Kidney epithelial cell (primary cell): ENCODE measurements around the gene COL18A1. TPM values are rescaled to one million over a fixed set of nuclear protein-coding genes. Genes with fewer than 3 reads are reported as not detected.

Experiments
- DNase-seq: peaks from one replicate; pipeline ENCODE4 v3.0.0-alpha.2; 2010; ENCODE audit warnings: low read depth
- H3K27me3 ChIP-seq: 2 replicates; pipeline ENCODE4 v1.6.0; 2011; ENCODE audit warnings: low read length; ENCODE audit not compliant: control insufficient read depth, insufficient read depth
- H3K36me3 ChIP-seq: 2 replicates; pipeline ENCODE4 v1.5.1; 2011; ENCODE audit warnings: low read length; ENCODE audit not compliant: control insufficient read depth, insufficient read depth
- H3K4me3 ChIP-seq: 2 replicates; pipeline ENCODE4 v1.5.1; 2011; ENCODE audit warnings: low read depth, mild to moderate bottlenecking, control low read depth, low read length
- total RNA-seq: library from RNA; depleted of rRNA; stranded (reverse); fragments of >200 nt; gene quantifications from 2 replicates; pipeline ENCODE4 v1.2.3, GENCODE V29; 2015
- TF ChIP-seq, protein P1 (sequence below): IDR thresholded peaks from 2 replicates; pipeline ENCODE4 v1.5.1; 2011; ENCODE audit warnings: mild to moderate bottlenecking, moderate library complexity, low read length, control low read depth, inconsistent platforms; ENCODE audit not compliant: insufficient read depth, poor library complexity, severe bottlenecking

Gene COL18A1
- total RNA-seq, 1 donor from 2014 or later: 808 TPM

DNA sequence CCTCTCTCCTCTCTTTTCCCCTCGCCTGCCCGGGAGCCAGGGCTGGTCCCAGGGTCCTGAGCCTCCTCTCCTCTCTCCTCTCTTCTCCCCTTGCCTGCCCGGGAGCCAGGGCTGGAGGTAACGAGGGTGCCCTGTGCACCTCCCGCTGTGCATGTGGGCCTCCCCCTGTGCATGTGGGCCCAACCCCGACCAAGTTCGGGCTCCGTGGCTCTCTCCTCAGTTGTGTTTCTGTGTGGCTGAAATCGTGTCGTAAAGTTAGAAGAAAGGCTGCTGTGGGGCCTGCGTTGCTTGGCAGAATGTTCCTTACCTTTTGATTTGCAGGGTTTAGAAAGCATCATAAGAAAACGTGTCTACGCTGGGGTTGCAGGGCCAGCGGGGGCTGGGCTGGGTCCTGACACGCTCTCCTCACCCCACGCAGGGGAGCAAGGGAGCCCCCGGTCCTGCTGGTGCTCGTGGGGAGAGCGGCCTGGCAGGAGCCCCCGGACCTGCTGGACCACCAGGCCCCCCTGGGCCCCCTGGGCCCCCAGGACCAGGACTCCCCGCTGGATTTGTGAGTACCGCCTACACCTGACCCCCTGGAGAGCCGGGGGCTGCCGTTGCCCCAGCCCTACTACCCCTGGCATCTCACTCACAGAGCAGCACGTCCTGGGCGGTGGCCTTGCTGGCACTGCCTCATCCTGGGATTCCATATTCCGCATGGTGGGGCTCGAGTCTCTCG lies 81.6 kb downstream of the COL18A1 start:
- TF ChIP-seq, protein P1, sequence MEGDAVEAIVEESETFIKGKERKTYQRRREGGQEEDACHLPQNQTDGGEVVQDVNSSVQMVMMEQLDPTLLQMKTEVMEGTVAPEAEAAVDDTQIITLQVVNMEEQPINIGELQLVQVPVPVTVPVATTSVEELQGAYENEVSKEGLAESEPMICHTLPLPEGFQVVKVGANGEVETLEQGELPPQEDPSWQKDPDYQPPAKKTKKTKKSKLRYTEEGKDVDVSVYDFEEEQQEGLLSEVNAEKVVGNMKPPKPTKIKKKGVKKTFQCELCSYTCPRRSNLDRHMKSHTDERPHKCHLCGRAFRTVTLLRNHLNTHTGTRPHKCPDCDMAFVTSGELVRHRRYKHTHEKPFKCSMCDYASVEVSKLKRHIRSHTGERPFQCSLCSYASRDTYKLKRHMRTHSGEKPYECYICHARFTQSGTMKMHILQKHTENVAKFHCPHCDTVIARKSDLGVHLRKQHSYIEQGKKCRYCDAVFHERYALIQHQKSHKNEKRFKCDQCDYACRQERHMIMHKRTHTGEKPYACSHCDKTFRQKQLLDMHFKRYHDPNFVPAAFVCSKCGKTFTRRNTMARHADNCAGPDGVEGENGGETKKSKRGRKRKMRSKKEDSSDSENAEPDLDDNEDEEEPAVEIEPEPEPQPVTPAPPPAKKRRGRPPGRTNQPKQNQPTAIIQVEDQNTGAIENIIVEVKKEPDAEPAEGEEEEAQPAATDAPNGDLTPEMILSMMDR: no peak
- H3K27me3 ChIP-seq: no peaks in the 10 kb centered on the region
- peaks cover 2% of the 10 kb centered on the region for H3K36me3 ChIP-seq
- no peak overlapping the region for H3K4me3 ChIP-seq
- DNase-seq: no peak

DNA sequence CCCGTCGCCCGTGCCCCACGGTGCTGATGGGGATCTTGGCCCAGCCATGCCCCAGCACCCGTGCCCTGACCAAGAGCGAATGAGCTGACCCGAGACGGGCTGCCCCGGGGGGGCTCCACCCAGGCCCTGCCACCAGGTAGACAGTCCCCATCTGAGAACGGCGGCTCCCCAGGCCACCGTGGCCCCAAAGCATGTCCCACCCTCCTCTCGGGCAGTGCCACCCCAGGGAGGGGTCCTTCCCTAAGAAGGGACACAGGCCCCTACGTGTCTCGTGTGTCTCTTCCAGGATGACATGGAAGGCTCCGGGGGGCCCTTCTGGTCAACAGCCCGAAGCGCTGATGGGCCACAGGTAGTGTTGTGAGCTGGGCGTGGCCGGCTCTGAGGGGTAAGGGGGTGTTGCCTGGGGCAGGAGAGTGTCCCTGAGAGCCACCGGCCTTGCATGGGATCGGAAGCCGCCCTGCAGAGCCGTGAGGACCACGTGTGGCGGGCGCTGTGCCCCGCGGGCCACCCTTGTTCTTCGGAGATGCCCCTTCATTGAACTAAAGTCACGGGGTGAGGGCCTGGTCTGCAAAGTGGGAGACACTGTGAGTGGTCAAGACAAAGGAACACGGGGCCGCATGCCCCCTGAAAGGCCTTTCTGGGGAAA lies 82.3 kb downstream of the COL18A1 start:
- no peak overlapping the region for H3K4me3 ChIP-seq
- H3K27me3 ChIP-seq: no peaks in the 10 kb centered on the region
- TF ChIP-seq, protein P1: no peak
- H3K36me3 ChIP-seq: peaks cover 2% of the 10 kb centered on the region
- no peak for DNase-seq

DNA sequence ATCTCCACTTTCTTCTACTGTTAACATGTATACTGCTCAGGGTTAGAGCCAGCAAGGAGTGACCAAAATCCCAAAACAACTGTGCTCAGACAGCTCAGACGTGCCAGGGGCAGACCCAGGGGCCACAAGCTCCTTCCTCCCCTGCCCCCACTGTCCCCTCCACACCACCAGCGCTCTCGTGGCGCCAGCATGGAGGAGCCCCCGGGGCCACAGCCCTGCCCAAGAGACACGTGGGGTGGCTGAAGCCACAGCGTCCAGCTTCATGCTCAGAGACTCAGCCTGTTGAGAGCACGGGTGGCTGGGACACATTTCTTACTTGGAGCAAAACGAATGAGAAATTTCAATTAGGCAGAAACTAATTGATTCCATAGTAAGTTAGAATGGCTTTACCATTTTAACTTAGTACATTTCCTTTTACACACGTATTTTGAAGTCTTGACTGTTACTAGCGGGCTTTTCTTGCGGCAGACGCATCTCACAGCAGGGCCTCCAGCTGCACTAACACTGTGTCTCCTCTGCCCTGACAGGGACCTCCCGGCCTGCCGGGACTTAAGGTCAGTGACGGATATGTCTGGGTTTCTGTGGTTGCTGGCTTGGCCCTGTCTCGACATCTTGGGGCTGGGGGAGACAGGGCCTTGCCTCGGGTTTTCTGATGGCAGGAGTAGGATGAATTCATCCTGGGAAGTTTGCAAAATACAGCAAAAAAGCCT lies 83.1 kb downstream of the COL18A1 start:
- DNase-seq: no peak
- peaks cover 3% of the 10 kb centered on the region for H3K36me3 ChIP-seq
- H3K27me3 ChIP-seq: no peaks in the 10 kb centered on the region
- H3K4me3 ChIP-seq: no peak overlapping the region
- TF ChIP-seq, protein P1: no peak

DNA sequence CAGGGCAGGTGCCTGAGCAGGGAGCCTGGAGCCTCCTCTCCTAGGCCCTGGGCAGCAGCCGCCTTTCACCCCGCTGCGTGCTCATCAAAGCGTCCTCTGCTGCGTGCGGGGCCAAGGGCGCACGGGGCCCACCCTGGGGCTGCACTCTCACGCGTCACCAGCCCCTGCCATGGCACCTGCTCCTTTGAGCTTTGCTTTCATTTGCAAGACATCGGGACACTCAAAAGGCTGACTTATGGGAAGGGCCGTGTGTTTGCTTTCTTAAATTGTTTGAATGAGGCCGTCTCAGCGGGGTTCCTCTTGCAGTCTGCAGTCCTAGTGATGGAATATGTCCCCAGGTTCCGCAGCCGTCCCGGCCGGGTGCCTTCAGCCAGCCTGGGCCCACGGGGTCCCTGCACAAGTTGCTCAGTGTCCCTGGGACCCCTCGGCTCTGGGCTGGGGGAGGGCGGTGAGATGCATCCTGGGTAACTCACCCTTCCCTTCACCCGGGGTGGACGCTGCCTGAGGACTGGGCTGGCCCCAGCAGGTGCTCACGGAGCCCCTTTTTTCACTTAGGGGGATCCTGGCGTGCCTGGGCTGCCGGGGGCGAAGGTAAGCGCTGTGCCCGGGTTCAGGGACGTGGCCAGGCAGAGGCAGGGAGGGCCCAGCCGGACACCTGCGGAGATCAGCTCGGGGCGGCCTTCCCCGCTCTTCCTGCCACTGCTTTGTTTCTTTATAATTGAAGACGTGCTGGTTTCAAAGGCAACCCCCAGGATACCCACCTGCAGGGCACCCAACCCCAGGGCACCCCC lies 84.2 kb downstream of the COL18A1 start:
- Histone ChIP-seq H3K27me3 (no peaks in the 10 kb centered on the region), H3K4me3 (no peak overlapping the region), H3K36me3 (peaks cover 1% of the 10 kb centered on the region)
- DNase-seq: no peak
- TF ChIP-seq, protein P1: no peak

DNA sequence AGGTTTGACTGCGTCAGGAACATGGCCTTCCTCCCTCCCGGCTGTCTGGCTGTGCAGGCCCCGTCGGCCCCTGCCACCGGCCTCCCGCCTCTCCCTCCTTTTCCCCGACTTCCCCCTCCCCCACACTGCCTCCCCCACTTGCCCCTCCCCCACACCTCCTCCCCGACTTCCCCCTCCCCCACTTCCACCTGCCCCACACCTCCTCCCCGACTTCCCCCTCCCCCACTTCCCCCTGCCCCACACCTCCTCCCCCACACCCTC lies 84.7 kb downstream of the COL18A1 start:
- H3K36me3 ChIP-seq: peaks cover 4% of the 10 kb centered on the region
- no peak for DNase-seq
- no peaks in the 10 kb centered on the region for H3K27me3 ChIP-seq
- TF ChIP-seq, protein P1: no peak
- H3K4me3 ChIP-seq: no peak overlapping the region
